SK-N-SH treated with all-trans-retinoic acid at 6 μM for 48 hours (cell line): ENCODE data around the gene C8A.

Source experiments
- ESRRG ChIP-seq: fragments of 250-450 bp; sonication (Bioruptor Pico); IDR thresholded peaks from 2 replicates; pipeline ENCODE4 v1.6.1; 2021; ENCODE audit warnings: mild to moderate bottlenecking
- ISL1 ChIP-seq: fragments of 250-450 bp; sonication (Bioruptor Pico); IDR thresholded peaks from 2 replicates; pipeline ENCODE4 v2.1.2; 2022; ENCODE audit warnings: mild to moderate bottlenecking, moderate library complexity
- PATZ1 ChIP-seq: fragments of 250-450 bp; sonication (Bioruptor Pico); IDR thresholded peaks from 2 replicates; pipeline ENCODE4 v1.8.0; 2020; ENCODE audit warnings: mild to moderate bottlenecking, moderate library complexity, borderline replicate concordance
- TOX ChIP-seq: fragments of 250-450 bp; sonication (Bioruptor Pico); IDR thresholded peaks from 2 replicates; pipeline ENCODE4 v1.8.0; 2021; ENCODE audit warnings: mild to moderate bottlenecking, moderate library complexity, borderline replicate concordance
- ZFP3 ChIP-seq: fragments of 250-450 bp; sonication (Bioruptor Pico); IDR thresholded peaks from 2 replicates; pipeline ENCODE4 v1.5.0; 2020; ENCODE audit warnings: mild to moderate bottlenecking, moderate library complexity

- TF ChIP-seq ESRRG (CRISPR knock-in tag): no peak
- no peak for TF ChIP-seq ISL1 (CRISPR knock-in tag)
- no peak for TF ChIP-seq ZFP3 (CRISPR knock-in tag)
- no peak for TF ChIP-seq TOX (CRISPR knock-in tag)
- no peak for TF ChIP-seq PATZ1
Observed at GRCh38 chr1:56845343-56845742, 9.3 kb upstream of the C8A start.
